B cell (primary cell): ENCODE data around the gene KCTD14. TPM values are rescaled to one million over a fixed set of nuclear protein-coding genes. Genes with fewer than 3 reads are reported as not detected.

Experiments used
- ATAC-seq: fragments of 200-7000 bp; cut with Tn5 transposase; one replicate; pipeline ENCODE4 v1.10.0; 2021; ENCODE audit warnings: low read depth, mild to moderate bottlenecking, moderate number of reproducible peaks, moderate library complexity
- CTCF ChIA-PET: fragments of 350-600 bp; sonication (Branson Sonifier 250); formaldehyde crosslinking; loops from one replicate; lab custom pipeline; 2021; ENCODE audit warnings: antibody characterized with exemption, inconsistent platforms; lab: Charles Lee
- POLR2A ChIA-PET: fragments of 350-600 bp; sonication (Branson Sonifier 250); formaldehyde crosslinking; loops from one replicate; lab custom pipeline; 2021; ENCODE audit warnings: antibody characterized with exemption; lab: Charles Lee
- DNase-seq: peaks from one replicate; pipeline ENCODE4 v3.0.0; 2013
- H2AFZ ChIP-seq: 2 replicates; pipeline ENCODE4 v1.6.1; 2012; ENCODE audit warnings: mild to moderate bottlenecking, low read depth, low read length; ENCODE audit not compliant: insufficient read depth, poor library complexity, severe bottlenecking
- H3K27ac ChIP-seq, 2 donors: 1 replicate in 1 of 2; 2 replicates in 1 of 2; pipeline ENCODE4 v1.5.1; 2012 to 2013; ENCODE audit warnings: low read length in 2 of 2, mild to moderate bottlenecking in 2 of 2, moderate library complexity in 1 of 2
- H3K27me3 ChIP-seq, 4 experiments: fragments of 200-600 bp in 1 of 4; sonication (generic) in 1 of 4; replicated peaks in 1 of 4; 1 replicate in 2 of 4; 2 replicates in 2 of 4; pipeline versions ENCODE4 v1.6.1 to v1.7.0; 2013 to 2016; ENCODE audit warnings: low read length in 3 of 4, mild to moderate bottlenecking in 2 of 4, mixed read lengths in 1 of 4, moderate library complexity in 1 of 4; ENCODE audit not compliant: insufficient read depth in 4 of 4, control insufficient read depth in 3 of 4; ENCODE audit errors: control extremely low read depth in 1 of 4
- H3K36me3 ChIP-seq, 2 experiments: replicated peaks in 1 of 2; 1 replicate in 1 of 2; 2 replicates in 1 of 2; pipeline versions ENCODE4 v1.6.1 to v1.7.1; 2013; ENCODE audit warnings: low read length in 1 of 2; ENCODE audit not compliant: insufficient read depth in 2 of 2, control insufficient read depth in 1 of 2; ENCODE audit errors: control extremely low read depth in 1 of 2, extremely low read depth in 1 of 2
- H3K4me1 ChIP-seq, 2 donors: fragments of 200-600 bp in 1 of 2; sonication (generic) in 1 of 2; 1 replicate in 1 of 2; 2 replicates in 1 of 2; pipeline versions ENCODE4 v1.5.1 to v1.6.1; 2013 to 2017; ENCODE audit warnings: low read length in 2 of 2; ENCODE audit not compliant: control insufficient read depth in 2 of 2, insufficient read depth in 2 of 2
- H3K4me2 ChIP-seq: replicated peaks from 2 replicates; pipeline ENCODE3; 2012; ENCODE audit warnings: mild to moderate bottlenecking, low read depth, low read length; ENCODE audit not compliant: poor library complexity, severe bottlenecking
- H3K4me3 ChIP-seq, 5 experiments: fragments of 200-600 bp in 1 of 5; sonication (generic) in 1 of 5; 1 replicate in 3 of 5; 2 replicates in 2 of 5; pipeline versions ENCODE4 v1.5.1 to v1.7.0; 2011 to 2016; ENCODE audit warnings: low read length in 4 of 5, mild to moderate bottlenecking in 4 of 5, low read depth in 2 of 5, control low read depth in 1 of 5, moderate library complexity in 1 of 5; ENCODE audit not compliant: insufficient read depth in 1 of 5; ENCODE audit errors: control extremely low read depth in 1 of 5, extremely low read depth in 1 of 5
- H3K79me2 ChIP-seq: fragments of 200-600 bp; sonication (generic); one replicate; pipeline ENCODE4 v1.6.0; 2016; ENCODE audit warnings: low read length; ENCODE audit not compliant: control insufficient read depth, insufficient read depth
- H3K9ac ChIP-seq: fragments of 200-600 bp; sonication (generic); 2 replicates; pipeline ENCODE4 v1.6.1; 2017; ENCODE audit warnings: mild to moderate bottlenecking, low read length, moderate library complexity
- H3K9me3 ChIP-seq, 3 donors: one replicate each; pipeline versions ENCODE4 v1.6.1 to v1.7.1; 2013; ENCODE audit warnings: low read length in 2 of 3; ENCODE audit not compliant: control insufficient read depth in 2 of 3, insufficient read depth in 1 of 3; ENCODE audit errors: control extremely low read depth in 1 of 3
- H4K20me1 ChIP-seq: 2 replicates; pipeline ENCODE4 v1.6.0; 2012; ENCODE audit warnings: mild to moderate bottlenecking, low read length; ENCODE audit not compliant: insufficient read depth, control insufficient read depth, poor library complexity, severe bottlenecking
- H3K27ac Mint-ChIP-seq: one replicate; pipeline ENCODE4 v1.8.0; 2021; ENCODE audit warnings: mixed read lengths
- H3K27me3 Mint-ChIP-seq: one replicate; pipeline ENCODE4 v1.8.0; 2021; ENCODE audit warnings: mixed read lengths
- H3K4me1 Mint-ChIP-seq: one replicate; pipeline ENCODE4 v1.8.0; 2021; ENCODE audit warnings: mixed read lengths
- H3K4me3 Mint-ChIP-seq: one replicate; pipeline ENCODE4 v1.8.0; 2021; ENCODE audit warnings: mixed read lengths
- H3K9me3 Mint-ChIP-seq: one replicate; pipeline ENCODE4 v1.8.0; 2022; ENCODE audit warnings: mixed read lengths; ENCODE audit not compliant: insufficient read depth
- CTCF ChIP-seq: fragments of 200-600 bp; IDR thresholded peaks from one replicate; pipeline ENCODE4 v1.8.0; 2022; ENCODE audit warnings: antibody characterized with exemption, mild to moderate bottlenecking
- EZH2 ChIP-seq: IDR thresholded peaks from 2 replicates; pipeline ENCODE4 v1.6.1; 2012; ENCODE audit warnings: borderline replicate concordance, low read depth, mild to moderate bottlenecking, moderate library complexity, low read length; ENCODE audit not compliant: insufficient read depth, poor library complexity, severe bottlenecking
- WGBS: methylation state at CpG from one replicate; pipeline ENCODE4 v1.1.5; 2013; ENCODE audit warnings: missing lambda C conversion rate; ENCODE audit not compliant: insufficient coverage; 5-methylcytosine and 5-hydroxymethylcytosine counted together
- intact Hi-C: fragments of 100-400 bp; cut with micrococcal nuclease; formaldehyde crosslinking; loops from one replicate; pipeline ENCODE4 v1.10.0; 2022
- polyA plus RNA-seq: library from polyadenylated mRNA; depleted of rRNA; stranded (reverse); fragments of >200 nt; gene quantifications from 2 replicates; pipeline ENCODE4 v1.2.3, GENCODE V29; 2012
- total RNA-seq, 2 donors: library from RNA; stranded (reverse); fragments of 120-200 nt in 1 of 2; gene quantifications; 1 replicate in 1 of 2; 2 replicates in 1 of 2; pipeline versions ENCODE4 v1.2.3 to v1.2.4, GENCODE V29; 2013 to 2022

KCTD14 gene
- total and polyA plus RNA-seq, 2 donors (not counting 1 experiment from before 2014, with no cell fraction given) = 0.18 TPM; not detected in 1

GRCh38 chr11:78000193-78000592, 22.9 kb downstream of the KCTD14 start:
- Histone ChIP-seq H3K4me2 (peak overlapping the region; percentile 45), H3K4me1 (peaks cover 28 to 31% of the 10 kb centered on the region in 2 donors), H3K9ac (no peak overlapping the region), H4K20me1 (no peaks in the 10 kb centered on the region), H3K79me2 (peaks cover 8% of the 10 kb centered on the region), H3K27ac (peak overlapping the region; percentile 83 to 87), H2AFZ (peak overlapping the region; percentile 20), H3K4me3 (no peak overlapping the region), H3K27me3 (no peaks in the 10 kb centered on the region), H3K36me3 (no peaks in the 10 kb centered on the region), H3K9me3 (no peaks in the 10 kb centered on the region)
- CTCF ChIA-PET = interaction anchor here (0.8 to 1.8 kb wide), 11 partner anchors 8 to 564 kb away, joined by 3 to 6 read pairs (median 4); no protein-coding TSS in a partner anchor
- H3K9me3 Mint-ChIP-seq = no peaks in the 10 kb centered on the region
- peaks cover 29% of the 10 kb centered on the region for H3K4me1 Mint-ChIP-seq
- peak overlapping the region; percentile 90 for H3K27ac Mint-ChIP-seq
- TF ChIP-seq EZH2 = no peak
- TF ChIP-seq CTCF = peak; percentile 62
- ATAC-seq (peak; percentile 29), DNase-seq (peak; percentile 62)
- intact Hi-C loops = no loop called here
- POLR2A ChIA-PET = no interaction called here
- WGBS = 9% methylated on average over 1 of the region's 1 CpG
- H3K4me3 Mint-ChIP-seq = peak overlapping the region; percentile 45
- peaks cover 7% of the 10 kb centered on the region for H3K27me3 Mint-ChIP-seq

GRCh38 chr11:77999446-78000030, 23.5 kb downstream of the KCTD14 start:
- Histone ChIP-seq H3K4me1 (peaks cover 31 to 34% of the 10 kb centered on the region in 2 donors), H3K9ac (peak overlapping the region; percentile 2), H3K79me2 (peaks cover 11% of the 10 kb centered on the region), H4K20me1 (no peaks in the 10 kb centered on the region), H3K36me3 (no peaks in the 10 kb centered on the region), H3K9me3 (no peaks in the 10 kb centered on the region), H3K4me2 (peak overlapping the region; percentile 45), H3K27ac (peak overlapping the region; percentile 83 to 87), H2AFZ (peak overlapping the region; percentile 14), H3K4me3 (no peak overlapping the region), H3K27me3 (no peaks in the 10 kb centered on the region)
- no peaks in the 10 kb centered on the region for H3K9me3 Mint-ChIP-seq
- ChIA-PET POLR2A (interaction anchor here (0.6 kb wide), 1 partner anchor 214 kb away, joined by 4 read pairs; no protein-coding TSS in a partner anchor), CTCF (interaction anchor here (0.7 to 1.8 kb wide), 18 partner anchors 9 to 574 kb away, joined by 3 to 6 read pairs (median 4); no protein-coding TSS in a partner anchor)
- TF ChIP-seq CTCF = no peak
- no peak for TF ChIP-seq EZH2
- peak overlapping the region; percentile 90 for H3K27ac Mint-ChIP-seq
- intact Hi-C loops = loop anchor here (5.0 to 10.0 kb wide), 3 partner anchors 75 to 1555 kb away; partner anchors contain the start of genes CAPN5, EMSY and NDUFC2
- peak overlapping the region; percentile 45 for H3K4me3 Mint-ChIP-seq
- peaks cover 6% of the 10 kb centered on the region for H3K27me3 Mint-ChIP-seq
- ATAC-seq = peak; percentile 8
- WGBS = 0% methylated on average over 1 of the region's 1 CpG
- peaks cover 32% of the 10 kb centered on the region for H3K4me1 Mint-ChIP-seq
- DNase-seq = peak; percentile 76
